GM19193 (cell line): Measurements from ENCODE around the gene SPI1.

Experiments used
- POLR2A ChIP-seq: IDR thresholded peaks from 4 replicates; pipeline ENCODE4 v1.6.1; 2011; ENCODE audit not compliant: insufficient read depth, insufficient read length; ENCODE audit errors: extremely low read depth

The SPI1 gene

DNA sequence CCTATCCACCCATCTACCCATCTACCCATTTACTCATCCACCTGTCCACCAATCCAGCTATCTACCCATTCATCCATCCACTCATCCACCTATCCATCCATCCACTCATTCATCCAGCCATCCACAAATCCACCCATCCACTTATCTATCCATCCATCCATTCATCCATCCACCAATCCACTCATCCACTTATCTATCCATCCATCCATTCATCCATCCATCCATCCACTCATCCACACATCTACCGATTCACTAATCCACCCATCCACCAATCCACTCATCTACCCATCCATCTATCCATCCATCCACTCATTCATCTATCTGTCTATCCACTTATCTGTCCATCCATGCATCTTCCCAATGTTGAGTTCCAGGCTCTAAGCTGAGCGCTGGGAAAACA lies 1.7 kb upstream of the SPI1 start:
- TF ChIP-seq POLR2A, result no peak

DNA sequence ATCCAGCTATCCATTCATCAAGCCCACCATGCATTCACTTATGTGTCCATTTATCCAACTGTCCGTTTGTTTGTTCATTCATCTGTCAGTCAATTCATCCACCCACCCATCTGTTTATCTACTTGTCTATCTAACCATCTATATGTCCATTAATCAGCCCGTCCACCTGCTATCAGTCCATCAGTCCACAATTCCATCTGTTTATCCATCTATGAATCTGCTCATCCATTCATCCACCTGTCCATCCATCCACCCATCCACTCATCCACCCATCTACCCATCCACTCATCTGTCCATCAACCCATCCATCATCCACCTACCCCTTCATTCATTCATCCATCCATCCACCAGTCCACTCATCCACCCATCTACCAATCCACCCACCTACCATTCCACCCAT lies 970 bp upstream of the SPI1 start:
- TF ChIP-seq POLR2A, result no peak

DNA sequence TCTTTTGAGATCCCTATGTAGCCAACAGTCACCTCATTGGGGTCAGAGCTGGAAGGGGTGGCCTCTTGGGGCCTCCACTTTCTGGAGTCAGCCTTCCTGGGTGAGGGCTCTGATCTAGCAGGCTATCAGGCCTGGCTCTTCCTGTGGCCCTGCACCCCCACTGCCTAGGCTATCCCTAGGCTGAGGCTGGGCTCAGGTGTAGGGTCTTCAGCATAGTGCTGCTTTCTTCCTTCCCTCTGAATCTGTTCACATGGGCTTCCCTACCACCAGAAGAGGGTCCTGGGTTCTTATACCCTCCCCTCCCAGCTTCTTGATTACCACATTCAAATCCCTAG lies 456 bp upstream of the SPI1 start:
- no peak for TF ChIP-seq POLR2A

DNA sequence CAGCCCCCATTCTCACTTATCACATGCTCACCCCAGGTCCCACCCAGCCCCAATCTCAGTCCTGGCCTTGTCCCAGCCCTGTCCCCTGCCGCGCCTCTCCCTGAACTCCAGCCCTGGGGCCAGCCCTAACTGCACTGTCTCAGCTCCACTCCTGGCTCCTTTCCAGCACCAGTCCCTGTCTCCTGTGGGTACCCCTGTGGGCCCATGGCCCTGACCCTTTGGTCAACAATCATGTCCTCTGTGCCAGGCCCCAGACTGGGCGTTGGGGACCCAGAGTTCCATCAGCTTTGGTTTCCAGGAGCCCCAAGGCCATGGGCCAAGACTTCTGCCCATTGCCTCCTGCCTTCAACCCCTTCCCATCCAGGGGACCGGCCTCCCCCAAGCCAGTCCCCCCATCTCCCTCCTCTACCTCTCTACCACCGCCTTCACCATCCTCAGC lies 757 bp downstream of the SPI1 start:
- TF ChIP-seq POLR2A, result no peak

DNA sequence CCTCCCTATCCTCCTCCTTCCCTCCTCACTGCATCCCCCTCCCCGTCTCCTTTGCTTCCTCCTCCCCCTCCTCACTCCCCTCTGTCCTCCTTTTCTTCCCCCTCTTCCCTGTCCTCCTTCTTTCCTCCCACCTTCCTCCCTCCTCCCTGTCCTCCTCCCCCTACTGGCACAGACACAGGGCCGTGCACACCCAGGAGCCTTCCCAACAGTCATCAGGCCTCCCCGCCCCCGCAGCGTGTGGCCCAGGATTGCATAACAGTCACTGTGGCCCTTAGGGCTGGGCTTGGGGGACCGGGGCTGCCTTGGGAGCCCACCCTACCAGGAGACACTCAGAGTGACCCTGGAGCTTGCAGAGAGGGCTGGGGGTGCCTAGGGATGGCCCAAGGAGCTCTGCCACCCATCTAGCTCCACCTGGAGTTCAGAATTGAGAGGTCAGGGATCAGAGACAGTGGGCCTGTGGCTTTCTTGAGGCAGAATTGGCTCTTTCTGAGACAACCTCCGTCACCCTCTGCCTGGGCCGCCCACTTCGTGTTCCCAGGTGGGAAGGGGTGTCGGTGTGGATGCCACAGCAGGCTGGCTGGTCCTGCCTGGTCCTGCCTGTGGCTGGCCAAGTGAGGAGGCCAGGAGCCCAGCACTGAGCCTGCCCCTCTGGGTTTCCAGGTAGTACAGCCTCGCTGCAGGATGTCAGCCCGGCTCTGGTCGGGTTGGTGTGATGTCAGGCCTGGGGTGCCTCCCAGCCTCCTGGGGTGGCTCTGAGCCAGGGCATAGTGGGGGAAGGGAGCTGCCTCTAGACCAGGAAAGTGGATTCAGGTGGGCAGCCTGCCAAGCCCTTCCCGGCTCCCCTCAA lies 1.6 kb downstream of the SPI1 start:
- no peak for TF ChIP-seq POLR2A

DNA sequence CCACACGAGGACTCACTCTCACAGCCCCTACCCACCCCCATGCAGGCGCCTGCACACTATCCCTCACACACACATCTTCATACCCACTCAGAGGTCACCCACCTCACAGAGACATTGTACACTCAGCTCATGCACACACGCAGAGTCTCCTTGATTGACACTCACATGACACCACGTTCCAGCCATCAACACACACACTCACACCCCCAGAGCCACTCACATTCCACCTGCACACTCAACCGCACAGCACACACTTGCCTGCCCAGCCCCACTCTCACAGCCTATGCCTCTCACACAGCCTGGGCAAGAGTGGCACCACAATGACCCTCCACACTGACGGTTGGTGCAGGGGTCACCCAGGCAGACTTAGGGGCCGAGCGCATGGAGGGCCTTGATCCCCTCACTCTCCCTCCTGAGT lies 2.2 kb downstream of the SPI1 start:
- no peak for TF ChIP-seq POLR2A

DNA sequence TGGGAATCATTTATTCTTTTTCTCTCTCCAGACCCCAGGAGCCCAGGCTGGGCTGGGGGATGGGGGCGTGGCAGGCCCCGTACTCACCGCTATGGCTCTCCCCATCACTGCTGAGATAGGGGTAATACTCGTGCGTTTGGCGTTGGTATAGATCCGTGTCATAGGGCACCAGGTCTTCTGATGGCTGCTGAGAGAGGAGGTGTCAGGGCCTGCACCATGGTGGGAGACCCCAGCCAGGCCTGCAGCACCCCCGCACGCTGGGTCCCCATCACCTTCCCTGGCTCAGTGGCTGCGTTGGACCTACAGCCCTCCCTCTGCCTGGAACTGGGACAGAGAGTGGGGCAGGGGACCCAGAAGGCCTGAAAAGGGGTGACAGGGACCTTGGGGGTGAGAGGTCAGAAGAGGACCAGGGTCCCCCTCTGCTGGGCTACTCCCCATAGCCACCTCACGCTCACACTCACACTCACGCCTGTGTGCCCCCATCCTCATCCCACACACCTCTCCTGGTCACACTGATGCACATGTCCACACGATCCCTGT lies 2.7 kb downstream of the SPI1 start:
- no peak for TF ChIP-seq POLR2A

DNA sequence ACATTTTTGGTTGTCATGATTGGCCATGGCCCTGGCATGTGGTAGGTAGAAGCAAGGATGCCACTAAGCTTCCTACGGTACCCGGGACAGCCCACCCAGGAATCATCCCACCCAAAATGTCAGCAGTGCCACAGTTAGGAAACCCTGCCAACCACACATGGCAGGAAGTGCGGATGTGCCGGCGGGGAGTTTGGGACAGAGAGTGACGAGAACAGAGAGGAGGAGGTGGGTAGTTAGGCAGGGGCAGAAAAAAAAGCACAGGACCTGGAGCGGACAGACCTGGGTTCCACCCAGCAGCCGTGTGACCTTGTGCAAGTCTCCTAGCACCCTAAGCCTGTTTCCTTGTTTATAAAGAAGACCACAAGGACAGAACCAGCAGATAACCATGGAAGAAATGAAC lies 3.3 kb downstream of the SPI1 start:
- TF ChIP-seq POLR2A, result no peak

DNA sequence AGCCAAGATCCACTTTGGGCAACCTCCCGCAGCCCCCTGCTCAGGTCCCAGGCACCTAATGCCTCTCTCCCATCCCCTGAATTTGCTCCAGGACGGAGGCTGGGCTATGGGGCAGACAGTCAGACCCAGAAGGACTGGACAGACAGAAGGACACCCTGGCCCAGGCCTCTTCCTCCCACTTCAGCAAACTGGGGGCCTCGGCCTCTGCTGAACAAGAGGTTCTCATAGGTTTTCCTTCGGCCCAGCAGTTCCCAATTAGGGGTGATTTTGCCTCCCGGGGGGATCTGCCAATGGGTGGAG lies 3.7 kb downstream of the SPI1 start:
- TF ChIP-seq POLR2A, result no peak

DNA sequence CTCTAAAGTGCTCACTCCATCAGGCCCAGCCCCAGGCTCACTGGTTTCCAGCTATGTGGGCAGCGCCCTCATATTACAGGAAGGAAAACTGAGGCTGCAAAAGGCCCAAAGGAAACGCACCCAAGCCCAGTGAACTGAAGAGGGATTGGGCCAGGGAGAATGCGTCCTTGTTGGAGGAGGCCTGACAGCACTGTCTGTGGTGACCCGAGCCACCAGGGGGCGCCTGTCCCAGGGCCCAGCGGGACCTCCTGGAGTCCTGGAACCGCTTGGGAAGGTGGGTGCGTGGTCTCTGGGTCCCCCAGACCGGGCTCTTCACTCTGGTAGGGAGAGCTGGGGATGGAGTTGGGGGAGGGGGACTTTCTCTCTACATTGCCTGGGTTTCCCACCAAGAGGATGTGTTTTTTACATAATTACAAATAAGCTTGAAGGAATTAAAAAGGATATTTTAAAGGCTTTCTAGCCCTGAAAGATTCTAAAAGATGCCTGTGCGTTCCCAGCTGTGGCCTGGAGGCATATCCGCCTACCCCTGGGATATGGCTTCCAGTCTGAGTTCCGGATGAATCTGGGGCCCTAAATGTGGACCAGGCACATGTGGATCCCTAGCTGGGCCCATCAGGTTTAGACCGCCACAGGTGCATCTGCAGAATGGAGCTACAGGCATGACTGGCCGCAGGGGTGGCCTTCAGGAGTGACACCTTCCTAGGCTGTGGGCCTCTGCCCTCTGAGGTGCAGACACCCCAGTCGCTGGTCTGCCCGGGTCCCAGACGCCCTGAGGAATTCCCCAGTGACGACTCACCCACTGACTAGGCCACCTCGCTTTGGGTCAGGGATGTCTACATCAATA lies 4.2 kb downstream of the SPI1 start:
- no peak for TF ChIP-seq POLR2A

DNA sequence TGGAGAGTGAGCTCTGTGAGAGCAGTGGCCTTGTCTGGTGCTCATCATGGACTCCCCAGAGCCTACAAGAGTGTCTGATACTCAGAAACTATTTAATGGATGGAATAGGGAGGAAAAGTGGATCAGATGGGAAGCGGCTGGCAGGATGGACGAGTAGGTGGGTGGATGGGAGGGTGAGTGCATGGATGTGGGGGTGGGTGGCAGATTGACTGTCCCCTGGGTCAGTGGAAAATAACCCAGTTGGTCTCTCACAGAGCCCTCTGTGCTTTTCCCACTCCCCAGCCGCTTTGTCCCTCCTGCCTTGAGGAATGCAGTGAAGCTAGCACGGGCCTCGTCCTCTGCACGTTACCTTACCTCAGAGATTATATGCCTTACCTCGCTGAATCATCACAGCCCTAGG lies 5.9 kb downstream of the SPI1 start:
- TF ChIP-seq POLR2A, result no peak

DNA sequence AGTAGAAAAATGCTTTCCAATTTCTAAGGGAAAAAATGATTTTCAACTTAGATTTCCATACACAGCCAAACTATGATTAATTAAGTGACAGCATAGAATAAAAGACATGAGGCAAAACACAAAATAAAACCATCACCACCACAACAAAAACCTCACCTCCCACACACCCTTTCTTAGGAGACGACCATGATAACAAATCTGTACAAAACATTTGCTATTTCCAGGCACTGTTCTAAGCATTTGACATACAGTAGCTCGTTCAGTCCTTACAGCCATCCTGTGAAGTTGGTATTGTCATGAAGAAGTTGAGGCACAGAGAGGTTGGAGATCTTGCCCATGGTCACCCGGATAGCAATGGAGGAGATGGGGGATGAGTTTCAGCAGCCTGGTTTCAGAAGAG lies 8.7 kb downstream of the SPI1 start:
- TF ChIP-seq POLR2A, result no peak

DNA sequence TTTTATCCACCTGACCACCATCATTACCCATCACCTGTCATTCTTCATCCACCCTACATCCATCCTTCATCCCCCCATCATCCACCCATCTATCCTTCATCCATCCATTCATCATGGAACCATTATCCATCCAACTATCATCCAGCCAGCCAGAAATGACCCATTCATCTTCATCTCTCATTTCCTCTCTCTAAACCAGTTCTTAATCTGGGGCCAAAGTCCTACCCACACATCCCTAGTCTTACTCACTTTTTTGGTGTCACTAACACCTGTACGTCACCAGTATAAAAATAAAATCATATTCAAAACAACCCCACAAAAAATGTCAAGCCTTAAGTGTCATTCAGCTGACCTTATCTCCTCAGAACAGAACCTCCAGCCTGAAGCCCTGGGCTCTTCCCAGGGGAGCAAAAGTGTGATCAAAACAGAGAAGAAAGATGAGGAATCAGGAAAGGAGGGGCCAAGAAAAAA lies 12.3 kb downstream of the SPI1 start:
- TF ChIP-seq POLR2A, result no peak

DNA sequence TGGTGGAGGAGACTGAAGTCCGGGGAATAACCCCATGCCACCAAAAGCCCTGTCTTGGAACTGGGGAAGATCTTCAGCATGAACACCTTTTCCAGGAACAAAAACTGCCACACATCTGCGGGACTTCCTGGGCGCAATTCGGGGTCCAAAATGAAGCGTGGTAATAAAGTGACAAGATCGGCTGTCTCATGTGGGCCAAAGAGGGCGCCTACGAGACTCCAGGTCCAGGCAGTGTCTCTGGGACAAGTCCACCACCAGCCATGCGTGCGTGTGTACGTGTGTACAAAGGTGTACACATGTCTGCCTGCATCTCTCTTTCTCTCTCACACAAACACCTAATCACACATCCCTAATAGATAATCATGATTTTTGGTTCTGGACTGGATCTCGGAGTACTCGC lies 16.9 kb downstream of the SPI1 start:
- no peak for TF ChIP-seq POLR2A

DNA sequence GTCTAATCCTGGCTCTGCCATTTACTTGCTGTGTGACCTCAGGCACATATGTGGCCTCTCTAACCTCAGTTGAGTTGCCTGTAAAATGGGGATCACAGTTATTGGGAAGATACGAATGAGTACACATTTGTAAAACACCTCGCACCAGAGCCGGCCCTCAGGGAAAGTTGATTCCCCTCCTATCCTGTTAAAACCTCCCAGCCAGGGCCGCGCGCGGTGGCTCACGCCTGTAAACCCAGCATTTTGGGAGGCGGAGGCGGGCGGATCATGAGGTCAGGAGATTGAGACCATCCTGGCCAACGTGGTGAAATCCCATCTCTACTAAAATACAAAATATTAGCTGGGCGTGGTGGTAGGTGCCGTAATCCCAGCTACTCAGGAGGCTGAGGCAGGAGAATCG lies 18.0 kb downstream of the SPI1 start:
- TF ChIP-seq POLR2A, result no peak

DNA sequence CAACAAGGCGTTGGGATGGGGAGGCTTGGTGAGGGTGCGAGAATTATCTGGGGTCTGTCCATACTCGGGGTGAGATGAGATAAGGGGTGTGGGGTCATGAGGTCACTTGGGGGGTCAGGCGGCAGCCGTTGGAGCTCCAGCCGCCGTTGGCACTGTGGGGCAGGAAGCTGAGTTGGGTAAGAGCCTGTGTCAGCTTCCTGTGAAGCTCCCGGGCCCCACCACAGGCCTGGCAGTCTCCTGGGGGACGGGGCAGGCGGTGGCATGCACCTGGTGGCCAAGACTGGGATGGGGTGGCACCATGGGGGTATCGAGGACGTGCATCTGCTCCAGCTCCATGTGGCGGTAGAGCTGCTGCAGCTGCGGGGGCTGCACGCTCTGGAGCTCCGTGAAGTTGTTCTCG lies 18.8 kb downstream of the SPI1 start:
- no peak for TF ChIP-seq POLR2A
